Parathyroid adenoma (tissue), 2 donors: ENCODE measurements around the gene CRYAA.
"Not testable (repeated sequence)": the region's sequence is repeated elsewhere in the genome, so short reads cannot be mapped to it uniquely, and the experiment has no call there.

ENCODE experiments used
- H2AFZ ChIP-seq: fragments of 300-600 bp; sonication (generic); one replicate; pipeline ENCODE4 v1.7.0; 2017; ENCODE audit warnings: antibody characterized with exemption, mild to moderate bottlenecking
- H3K27ac ChIP-seq: fragments of 300-600 bp; sonication (generic); one replicate; pipeline ENCODE4 v1.7.0; 2017
- H3K27me3 ChIP-seq: fragments of 300-600 bp; sonication (generic); one replicate; pipeline ENCODE4 v1.7.0; 2017; ENCODE audit warnings: low read length; ENCODE audit not compliant: control insufficient read depth, insufficient read depth
- H3K36me3 ChIP-seq: fragments of 300-600 bp; sonication (generic); one replicate; pipeline ENCODE4 v1.7.0; 2017; ENCODE audit warnings: low read length; ENCODE audit not compliant: control insufficient read depth, insufficient read depth
- H3K4me1 ChIP-seq: fragments of 300-600 bp; sonication (generic); one replicate; pipeline ENCODE4 v1.7.0; 2017; ENCODE audit warnings: control low read depth
- H3K4me2 ChIP-seq: fragments of 300-600 bp; sonication (generic); one replicate; pipeline ENCODE4 v1.7.0; 2017; ENCODE audit warnings: low read length
- H3K4me3 ChIP-seq: fragments of 300-600 bp; sonication (generic); one replicate; pipeline ENCODE4 v1.7.0; 2017; ENCODE audit warnings: low read depth, low read length
- H3K79me2 ChIP-seq: fragments of 300-600 bp; sonication (generic); one replicate; pipeline ENCODE4 v1.7.0; 2017; ENCODE audit warnings: control low read depth
- H3K9ac ChIP-seq: fragments of 300-600 bp; sonication (generic); one replicate; pipeline ENCODE4 v1.7.0; 2017; ENCODE audit warnings: mild to moderate bottlenecking
- H3K9me3 ChIP-seq: fragments of 300-600 bp; sonication (generic); one replicate; pipeline ENCODE4 v1.7.0; 2017; ENCODE audit warnings: low read length; ENCODE audit not compliant: control insufficient read depth
- donor health status: primary hyperparathyroidism.

Gene CRYAA

DNA sequence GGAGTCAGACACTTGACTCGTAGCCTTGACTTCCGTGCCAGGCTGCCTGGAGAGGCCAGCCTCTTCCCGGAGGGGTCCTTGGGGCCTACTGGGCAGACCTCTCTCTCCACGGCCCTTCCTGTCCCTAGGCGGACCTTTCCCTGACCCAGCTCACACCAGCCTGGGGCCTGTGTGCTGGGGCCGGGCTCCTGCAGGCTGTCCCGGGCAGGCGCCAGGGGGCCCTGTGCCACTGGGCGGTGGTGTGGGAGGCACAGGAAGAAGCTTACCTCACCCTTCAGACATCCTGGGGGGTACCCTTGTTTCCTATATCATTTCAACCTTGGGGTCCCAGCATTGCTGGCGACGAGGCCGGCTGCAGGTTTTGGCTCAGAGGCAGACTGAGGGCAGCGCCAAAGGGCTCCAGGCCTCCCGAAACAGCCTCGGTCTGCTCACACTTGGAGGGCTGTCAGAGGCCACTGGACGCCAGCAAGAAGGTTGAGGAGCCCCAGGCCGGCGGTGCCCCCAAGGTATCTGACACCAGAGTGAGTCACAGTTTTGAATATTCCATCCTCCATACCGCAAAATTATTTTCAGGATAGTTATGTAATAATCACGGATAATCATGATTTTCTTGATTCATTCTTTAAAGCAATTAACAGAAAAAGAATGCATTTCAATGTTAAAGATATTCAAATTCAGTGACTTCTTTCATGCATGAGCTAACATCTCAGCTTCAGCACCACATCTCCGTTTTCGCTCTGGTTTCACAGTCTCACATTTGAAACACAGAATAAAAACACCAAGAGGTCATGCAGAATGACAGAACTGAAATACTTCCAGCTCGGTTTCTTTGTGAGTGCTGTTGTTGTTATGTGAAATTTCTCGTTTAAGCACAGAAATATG, 6.7 kb upstream of the CRYAA start:
- H3K27me3 ChIP-seq, H2AFZ ChIP-seq, H3K79me2 ChIP-seq, H3K9me3 ChIP-seq, H3K9ac ChIP-seq, H3K4me2 ChIP-seq, H3K36me3 ChIP-seq, H3K4me1 ChIP-seq, H3K27ac ChIP-seq, H3K4me3 ChIP-seq: not testable (repeated sequence)

DNA sequence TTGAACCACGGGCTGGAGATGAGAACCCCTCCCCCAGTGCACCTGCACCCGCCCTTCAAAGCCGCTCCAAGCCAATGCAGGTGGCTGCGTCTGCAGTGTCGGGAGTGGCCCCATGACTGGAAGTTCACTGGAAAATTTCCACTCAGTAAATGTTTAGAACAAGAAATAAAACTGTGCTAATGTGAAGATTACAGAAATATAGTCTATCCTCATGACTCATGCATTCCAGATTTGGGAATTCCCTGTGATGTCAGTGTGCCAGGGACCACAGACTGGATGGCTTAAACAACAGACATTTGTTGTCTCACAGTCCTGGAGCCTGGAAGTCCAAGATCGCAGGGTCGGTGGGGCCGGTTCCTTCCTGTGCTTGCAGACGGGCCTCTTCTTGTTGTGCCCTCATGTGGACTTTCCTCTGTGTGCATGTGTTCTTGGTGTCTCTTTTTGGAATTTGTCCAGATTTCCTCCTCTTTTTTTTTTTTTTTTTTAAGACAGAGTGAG, 6.1 kb upstream of the CRYAA start:
- H3K36me3 ChIP-seq, H3K9me3 ChIP-seq, H3K79me2 ChIP-seq, H3K4me2 ChIP-seq, H3K4me3 ChIP-seq, H3K4me1 ChIP-seq, H3K27ac ChIP-seq, H3K27me3 ChIP-seq, H3K9ac ChIP-seq, H2AFZ ChIP-seq: not testable (repeated sequence)

DNA sequence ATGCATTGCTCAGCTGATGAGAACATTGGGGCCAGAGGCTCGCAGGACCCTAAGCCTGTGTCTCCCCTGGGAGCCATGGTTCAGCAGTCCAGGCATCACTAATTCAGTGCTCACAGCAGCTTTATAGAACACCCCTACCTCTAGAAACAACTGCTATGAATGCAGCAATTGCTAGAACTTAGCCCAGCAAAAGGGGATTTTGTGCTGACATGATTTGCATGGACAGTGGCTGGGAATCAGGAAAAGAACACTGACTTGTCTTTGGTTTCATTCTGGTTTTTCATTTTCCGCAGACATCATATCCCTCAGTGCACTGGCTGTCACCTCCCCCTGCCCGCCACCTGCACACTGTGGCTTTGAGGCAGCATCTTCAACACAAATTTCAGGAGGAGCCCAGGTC, 4.0 kb upstream of the CRYAA start:
- not testable (repeated sequence) for H3K4me3 ChIP-seq, H3K9ac ChIP-seq, H3K9me3 ChIP-seq, H3K36me3 ChIP-seq, H3K79me2 ChIP-seq, H3K27me3 ChIP-seq, H3K4me1 ChIP-seq, H2AFZ ChIP-seq, H3K27ac ChIP-seq, H3K4me2 ChIP-seq

GRCh38 chr21:43165734-43166133, 3.1 kb upstream of the CRYAA start:
- H3K9me3 ChIP-seq, H3K79me2 ChIP-seq: not testable (repeated sequence)

GRCh38 chr21:43169230-43169886, 550 bp downstream of the CRYAA start:
- not testable (repeated sequence) for H3K4me2 ChIP-seq, H3K27ac ChIP-seq, H3K79me2 ChIP-seq, H3K27me3 ChIP-seq, H3K4me3 ChIP-seq, H3K9me3 ChIP-seq, H2AFZ ChIP-seq, H3K36me3 ChIP-seq, H3K4me1 ChIP-seq, H3K9ac ChIP-seq

More at GRCh38 chr21:43165734-43166133, 3.1 kb upstream of the CRYAA start:
- H3K4me3 ChIP-seq, H3K4me2 ChIP-seq, H3K4me1 ChIP-seq, H2AFZ ChIP-seq, H3K27me3 ChIP-seq, H3K27ac ChIP-seq, H3K9ac ChIP-seq, H3K36me3 ChIP-seq: not testable (repeated sequence)

- not testable (repeated sequence) for H2AFZ ChIP-seq, H3K9ac ChIP-seq, H3K27me3 ChIP-seq, H3K79me2 ChIP-seq, H3K9me3 ChIP-seq, H3K36me3 ChIP-seq, H3K4me2 ChIP-seq, H3K4me1 ChIP-seq, H3K4me3 ChIP-seq, H3K27ac ChIP-seq
These were observed 1.1 kb downstream of the CRYAA start for GRCh38 chr21:43169891-43170290.

GRCh38 chr21:43172812-43173211, 4.0 kb downstream of the CRYAA start:
- not testable (repeated sequence) for H3K79me2 ChIP-seq, H2AFZ ChIP-seq, H3K4me2 ChIP-seq, H3K27ac ChIP-seq, H3K27me3 ChIP-seq, H3K9ac ChIP-seq, H3K4me3 ChIP-seq, H3K4me1 ChIP-seq, H3K9me3 ChIP-seq, H3K36me3 ChIP-seq

DNA sequence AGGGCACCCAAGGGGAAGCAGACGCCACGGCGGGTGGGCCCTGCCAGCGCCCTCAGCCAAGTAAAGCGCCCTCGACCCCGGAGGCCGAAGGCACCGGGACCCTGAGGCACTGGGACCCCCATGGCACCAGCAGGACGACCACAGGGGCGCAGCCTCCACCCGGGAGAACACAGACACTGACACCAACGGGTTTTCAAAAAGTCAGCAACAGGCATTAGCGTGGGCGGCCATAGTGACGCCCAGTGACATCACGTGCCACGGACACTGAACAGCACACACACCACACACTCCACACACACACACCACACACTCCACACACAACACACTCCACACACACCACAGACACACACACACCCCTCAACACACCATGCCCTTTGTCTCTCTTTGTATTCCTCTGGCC, 4.6 kb downstream of the CRYAA start:
- not testable (repeated sequence) for H3K27me3 ChIP-seq, H3K36me3 ChIP-seq, H3K9me3 ChIP-seq, H3K4me3 ChIP-seq, H3K9ac ChIP-seq, H3K27ac ChIP-seq, H3K79me2 ChIP-seq, H3K4me2 ChIP-seq, H3K4me1 ChIP-seq, H2AFZ ChIP-seq

- not testable (repeated sequence) for H3K9me3 ChIP-seq
These were observed 5.1 kb downstream of the CRYAA start for GRCh38 chr21:43173930-43174329.

GRCh38 chr21:43174998-43175397, 6.2 kb downstream of the CRYAA start:
- not testable (repeated sequence) for H3K27me3 ChIP-seq, H3K4me3 ChIP-seq, H3K79me2 ChIP-seq, H2AFZ ChIP-seq, H3K4me2 ChIP-seq, H3K9me3 ChIP-seq, H3K36me3 ChIP-seq, H3K9ac ChIP-seq, H3K27ac ChIP-seq, H3K4me1 ChIP-seq

More at GRCh38 chr21:43173930-43174329, 5.1 kb downstream of the CRYAA start:
- H3K4me2 ChIP-seq, H3K9ac ChIP-seq, H3K27me3 ChIP-seq, H3K79me2 ChIP-seq, H3K27ac ChIP-seq, H3K36me3 ChIP-seq, H3K4me3 ChIP-seq, H2AFZ ChIP-seq, H3K4me1 ChIP-seq: not testable (repeated sequence)

DNA sequence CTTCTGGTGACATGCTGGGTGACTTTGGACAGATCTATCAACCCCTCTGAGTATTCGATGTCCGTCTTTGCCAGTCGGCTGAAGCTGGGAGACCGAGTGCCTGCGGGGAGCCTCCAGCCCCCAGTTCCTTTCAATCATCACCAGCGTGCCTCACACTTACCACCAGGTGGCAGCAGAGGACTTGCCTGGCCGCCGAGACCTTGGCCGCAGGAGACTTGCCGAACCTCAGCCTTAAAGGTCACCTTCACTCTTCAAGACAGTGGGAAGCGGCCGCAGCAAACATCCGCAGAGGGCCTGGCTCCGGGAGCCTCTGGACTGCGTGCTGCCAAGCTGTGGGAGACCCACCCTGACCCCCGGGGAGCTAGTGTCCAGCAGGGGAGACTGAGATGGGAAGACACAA, 7.8 kb downstream of the CRYAA start:
- not testable (repeated sequence) for H3K27ac ChIP-seq, H3K27me3 ChIP-seq, H3K4me1 ChIP-seq, H3K4me2 ChIP-seq, H3K4me3 ChIP-seq, H3K9me3 ChIP-seq, H2AFZ ChIP-seq, H3K9ac ChIP-seq, H3K79me2 ChIP-seq, H3K36me3 ChIP-seq
